Esophagus mucosa (tissue), 1 donor: ENCODE results near the gene GNA12. TPM values are rescaled to one million over a fixed set of nuclear protein-coding genes. Genes with fewer than 3 reads are reported as not detected.

Experiments used
- ATAC-seq: fragments of 200-7000 bp; cut with Tn5 transposase; one replicate; pipeline ENCODE4 v1.9.1; 2020
- total RNA-seq: library from RNA; stranded (reverse); gene quantifications from one replicate; pipeline ENCODE4 v1.2.4, GENCODE V29; 2023
- donor health status: DM: yes; HTN: yes; CAD: no.

The GNA12 gene
- total RNA-seq, 1 donor from 2014 or later: 7.5 TPM

DNA sequence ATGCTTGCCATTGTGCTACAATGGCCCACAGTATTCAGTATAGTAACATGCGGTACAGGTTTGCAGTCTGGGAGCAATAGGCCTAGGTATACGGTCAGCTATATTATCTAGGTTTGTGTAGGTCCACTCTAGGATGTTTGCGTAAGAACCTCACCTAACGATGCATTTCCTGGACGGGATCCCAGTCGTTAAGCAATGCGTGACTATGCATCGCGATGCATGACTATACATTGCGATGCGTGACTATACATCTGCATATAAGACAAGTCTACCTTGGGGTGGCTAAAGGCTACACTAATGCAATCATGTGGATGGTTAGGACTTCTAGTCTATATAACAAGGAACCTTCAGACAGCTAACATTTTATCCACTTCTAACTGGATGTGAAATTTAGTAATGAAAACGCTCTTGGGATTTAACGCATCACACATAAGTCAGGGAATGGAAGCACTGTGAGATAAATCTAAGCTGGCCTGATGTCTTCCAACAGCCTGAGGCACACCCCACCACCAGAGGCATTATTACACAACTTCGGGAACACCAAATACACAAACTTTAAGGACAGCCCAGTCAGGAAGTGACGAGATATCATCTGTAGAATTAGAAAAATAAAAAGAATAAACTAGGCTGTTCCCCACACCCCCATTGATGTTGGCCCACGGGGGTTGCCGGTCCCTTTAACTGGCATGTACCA lies 9.2 kb downstream of the GNA12 start:
- peak; percentile 22 for ATAC-seq

- ATAC-seq: no peak
Observed at GRCh38 chr7:2833083-2833910, 10.8 kb downstream of the GNA12 start.

DNA sequence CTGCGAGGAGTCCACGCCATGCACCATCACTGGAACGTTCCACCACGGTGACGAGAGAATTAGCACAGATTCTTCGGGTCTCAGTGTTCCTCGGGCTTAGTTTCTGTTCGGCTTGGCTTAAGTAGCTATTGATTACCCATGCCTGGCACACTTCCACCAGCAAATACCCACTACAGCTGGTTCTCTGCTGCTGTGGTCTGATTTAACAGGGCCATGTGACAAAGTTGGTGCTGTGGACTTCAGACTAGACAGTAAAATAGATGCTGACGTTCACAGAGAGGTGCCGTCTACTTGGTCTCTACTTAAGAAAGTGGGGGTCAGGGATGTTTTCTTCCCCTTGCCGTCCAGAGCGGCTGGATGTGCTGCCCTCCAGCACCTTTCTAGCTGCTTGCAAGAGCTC lies 11.6 kb downstream of the GNA12 start:
- no peak for ATAC-seq

DNA sequence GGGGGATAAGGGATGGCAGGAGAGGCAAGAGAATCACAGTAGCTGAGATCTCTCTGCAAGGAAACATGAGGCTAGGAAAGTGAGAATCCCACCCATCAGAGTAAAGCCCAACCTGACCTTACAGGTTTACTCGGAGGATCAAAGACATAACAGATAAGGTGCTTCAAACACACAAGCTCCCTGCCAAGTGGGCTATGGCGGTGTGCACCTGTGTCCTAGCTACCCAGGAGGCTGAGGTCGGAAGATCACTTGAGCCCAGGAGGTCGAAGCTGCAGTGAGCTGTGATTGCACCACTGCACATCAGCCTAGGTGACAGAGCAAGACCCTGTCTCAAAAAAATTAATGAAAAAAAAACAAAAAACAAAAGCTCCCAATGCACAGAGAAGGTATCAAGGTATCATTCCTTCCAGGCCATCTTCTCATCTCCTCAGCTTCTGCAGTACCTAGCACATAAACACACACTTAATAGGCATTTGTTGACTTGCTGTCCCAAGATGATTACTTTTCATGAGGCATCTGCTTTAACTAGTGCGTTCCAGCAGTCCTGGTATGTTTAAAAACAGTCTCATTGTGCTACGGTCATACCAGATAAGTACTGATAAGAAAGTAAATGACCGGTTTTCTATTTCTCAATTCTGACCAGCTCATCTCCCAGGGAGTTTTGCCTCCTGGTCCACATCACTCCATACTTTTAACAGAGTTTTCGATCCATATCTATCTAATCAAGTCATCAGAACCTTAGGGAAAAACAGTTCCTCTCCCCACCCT lies 13.3 kb downstream of the GNA12 start:
- ATAC-seq: no peak

DNA sequence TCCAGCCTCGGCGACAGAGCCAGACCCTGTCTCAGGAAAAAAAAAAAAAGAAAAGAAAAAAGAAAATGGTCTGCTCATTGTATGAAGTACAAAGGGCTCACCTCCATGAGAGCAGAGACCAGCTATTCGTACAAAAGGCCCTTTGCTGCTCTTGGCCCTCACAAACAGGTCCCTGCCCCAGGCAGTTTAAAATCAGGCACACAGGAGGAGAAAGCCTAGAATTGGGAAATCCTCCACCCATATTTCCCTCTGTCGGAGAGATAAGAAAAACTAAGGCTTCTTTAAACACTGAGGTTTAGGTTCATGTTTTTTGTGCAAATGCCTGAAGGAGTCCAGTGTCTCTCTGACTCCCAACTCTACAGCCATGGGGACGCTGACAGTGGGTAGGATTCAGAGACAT lies 15.1 kb downstream of the GNA12 start:
- ATAC-seq: no peak

DNA sequence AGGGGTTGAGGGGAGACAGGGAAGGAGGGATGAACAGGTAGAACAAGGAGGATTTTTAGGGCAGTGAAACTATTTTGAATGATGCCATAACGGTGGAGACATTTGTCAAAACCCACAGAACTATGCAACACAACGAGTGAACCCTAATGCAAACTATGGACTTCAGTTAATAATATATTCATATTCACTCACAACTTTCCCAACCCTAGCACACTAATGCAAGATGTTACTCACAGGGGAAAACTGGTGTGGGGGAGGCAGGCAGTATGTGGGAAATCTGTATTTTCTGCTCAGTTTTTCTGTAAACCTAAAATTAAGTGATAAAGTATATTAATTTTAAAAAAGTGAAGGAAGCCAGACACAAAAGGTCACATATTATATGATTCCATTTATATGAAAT lies 17.3 kb downstream of the GNA12 start:
- ATAC-seq: no peak

DNA sequence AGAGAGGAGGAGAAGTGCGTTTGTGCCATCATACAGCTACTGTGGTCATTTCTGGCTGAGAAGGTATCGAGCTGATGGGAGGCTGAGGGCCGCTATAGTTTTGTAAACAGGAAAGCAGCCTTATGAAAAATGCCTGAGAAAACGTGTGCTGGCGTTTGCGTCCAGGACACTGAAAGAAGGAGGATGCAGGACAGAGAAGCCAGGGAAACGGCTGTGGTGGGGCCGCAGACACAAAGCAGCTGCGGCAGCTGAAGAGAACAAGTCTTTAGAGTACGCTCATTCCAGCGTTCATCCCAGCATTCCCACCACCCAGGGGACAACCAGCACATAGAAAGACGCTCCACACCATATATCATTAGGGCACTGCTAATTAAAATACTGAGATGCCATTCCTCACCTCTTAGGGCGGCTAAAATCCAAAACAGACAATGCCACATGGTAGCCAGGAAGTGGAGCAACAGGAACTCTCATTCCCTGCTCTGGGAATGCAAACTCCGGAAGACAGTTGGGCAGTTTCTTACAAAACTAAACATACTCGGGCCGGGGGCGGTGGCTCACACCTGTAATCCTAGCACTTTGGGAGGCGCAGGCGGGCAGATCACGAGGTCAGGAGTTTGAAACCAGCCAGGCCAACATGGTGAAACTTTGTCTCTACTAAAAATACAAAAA lies 18.4 kb downstream of the GNA12 start:
- ATAC-seq: no peak

GRCh38 chr7:2824678-2825461 lies 19.2 kb downstream of the GNA12 start:
- no peak for ATAC-seq

DNA sequence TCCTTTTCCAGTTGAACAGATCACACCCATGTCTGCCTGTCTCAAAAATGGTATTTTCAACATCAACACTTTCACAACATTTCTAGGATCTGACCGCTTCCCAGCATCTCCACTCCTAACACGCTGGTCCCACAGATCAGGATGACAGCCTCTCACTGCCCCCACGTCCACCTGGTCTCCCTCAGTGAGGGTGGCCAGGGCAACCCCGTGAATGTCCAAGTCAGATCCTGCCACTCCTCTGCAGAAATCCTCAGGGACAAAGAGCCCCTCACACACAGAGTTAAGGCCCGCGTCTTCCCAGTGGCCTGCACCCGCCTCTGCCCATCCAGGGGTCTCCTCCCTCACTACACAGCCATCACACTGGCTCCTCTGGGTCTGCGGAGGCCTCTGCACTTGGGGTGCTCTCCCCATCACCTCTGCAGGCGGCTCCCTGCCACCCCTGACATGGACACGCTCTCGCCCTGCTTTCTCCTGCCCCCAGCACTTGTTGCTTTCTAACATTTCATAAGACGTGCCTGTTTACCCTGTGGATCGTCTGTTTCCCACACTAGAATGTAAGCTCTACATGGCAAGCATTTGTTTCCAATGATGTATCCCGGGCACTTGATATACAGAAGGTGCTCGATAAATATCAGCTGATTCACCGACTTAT lies 20.0 kb downstream of the GNA12 start:
- no peak for ATAC-seq

- ATAC-seq: no peak
Observed at GRCh38 chr7:2823130-2823529, 21.0 kb downstream of the GNA12 start.

DNA sequence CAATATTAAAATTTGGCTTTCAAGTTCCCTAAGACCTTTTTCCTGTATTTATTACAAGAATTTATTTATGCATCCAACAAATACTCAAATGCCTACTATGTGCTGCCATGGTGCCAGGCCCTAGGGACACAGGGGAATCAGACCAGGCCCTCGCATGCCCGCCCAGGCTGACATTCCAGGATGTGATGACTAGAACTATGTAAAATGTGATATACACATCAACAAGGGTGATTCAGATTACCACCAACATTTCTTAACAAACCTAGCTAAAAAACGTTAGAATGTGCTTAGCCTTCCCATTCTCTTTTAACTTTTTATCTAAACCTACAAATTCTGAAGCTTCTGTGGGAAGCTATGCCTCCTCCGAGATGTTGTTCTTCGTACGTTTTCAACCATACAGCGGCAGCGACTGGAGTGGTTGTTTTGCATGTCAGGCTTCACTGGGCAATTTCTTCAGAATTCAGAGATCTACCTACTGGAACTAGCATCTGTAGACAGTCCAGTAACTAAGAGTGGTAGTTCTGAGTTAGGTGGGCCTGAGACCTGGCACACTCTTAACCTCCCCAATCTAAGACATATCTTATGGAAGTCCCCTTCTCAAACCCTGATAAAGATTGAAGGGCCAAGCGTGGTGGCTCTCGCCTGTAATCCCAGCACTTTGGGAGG lies 22.1 kb downstream of the GNA12 start:
- ATAC-seq: no peak

GRCh38 chr7:2821161-2821841 lies 22.8 kb downstream of the GNA12 start:
- peak; percentile 74 for ATAC-seq

DNA sequence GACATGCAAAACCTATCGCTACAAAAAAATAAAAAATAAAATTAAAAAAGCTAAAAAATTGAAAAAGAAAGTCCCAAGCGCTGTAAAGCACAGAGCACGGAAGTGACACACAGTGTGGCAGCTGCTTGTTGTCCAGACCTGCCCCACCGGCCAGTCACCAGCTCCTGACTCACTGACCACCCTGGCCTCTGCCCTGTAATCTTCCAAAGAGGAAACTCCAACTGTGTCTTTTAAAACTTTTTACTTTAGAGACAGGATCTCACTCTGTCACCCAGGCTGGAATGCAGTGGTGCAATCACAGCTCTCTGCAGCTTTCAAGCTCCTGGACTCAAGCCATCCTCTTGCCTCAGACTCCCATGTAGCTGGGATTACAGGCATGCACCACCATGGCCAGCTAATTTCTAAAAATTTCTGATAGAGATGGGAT lies 23.6 kb downstream of the GNA12 start:
- ATAC-seq: peak; percentile 47

- ATAC-seq: no peak
Observed at GRCh38 chr7:2819954-2820397, 24.1 kb downstream of the GNA12 start.

- no peak for ATAC-seq
Observed at GRCh38 chr7:2819161-2819953, 24.8 kb downstream of the GNA12 start.

DNA sequence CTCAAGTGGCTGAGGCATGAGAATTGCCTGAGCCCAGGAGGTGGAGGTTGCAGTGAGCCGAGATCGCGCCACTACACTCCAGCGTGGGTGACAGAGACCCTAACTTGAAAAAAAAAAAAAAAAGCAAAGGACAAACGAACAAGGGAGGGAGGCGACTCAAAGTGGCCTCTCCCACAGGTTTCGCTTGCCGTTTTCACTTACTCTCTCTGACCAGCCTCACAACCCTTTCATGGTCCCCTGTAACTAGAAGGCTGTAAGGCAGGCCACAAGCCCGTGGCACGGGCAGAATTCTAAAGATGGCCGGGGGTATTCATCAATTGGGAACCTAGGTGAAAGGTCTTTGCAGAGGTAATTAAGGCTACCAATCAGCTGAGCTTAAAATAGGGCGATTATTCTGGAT lies 25.5 kb downstream of the GNA12 start:
- ATAC-seq: no peak

DNA sequence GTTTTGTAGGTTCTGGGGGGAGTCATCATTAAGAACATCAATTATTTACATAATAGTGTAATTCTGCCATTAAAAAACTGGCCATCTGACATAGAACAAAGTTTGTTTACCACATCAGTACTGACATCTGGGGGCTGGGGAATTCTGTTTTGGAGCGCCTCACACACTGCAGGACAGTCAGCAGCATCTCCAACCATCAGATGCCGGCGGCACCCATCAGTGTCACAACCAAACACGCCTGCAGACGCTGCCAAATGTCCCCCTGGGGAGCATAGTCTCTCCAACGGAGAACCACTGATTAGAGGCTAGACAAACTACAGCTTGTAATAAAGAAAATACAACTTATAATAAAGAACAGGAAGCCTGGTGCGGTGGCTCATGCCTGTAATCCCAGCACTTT lies 26.0 kb downstream of the GNA12 start:
- no peak for ATAC-seq

- ATAC-seq: no peak
Observed at GRCh38 chr7:2817456-2817855, 26.7 kb downstream of the GNA12 start.

DNA sequence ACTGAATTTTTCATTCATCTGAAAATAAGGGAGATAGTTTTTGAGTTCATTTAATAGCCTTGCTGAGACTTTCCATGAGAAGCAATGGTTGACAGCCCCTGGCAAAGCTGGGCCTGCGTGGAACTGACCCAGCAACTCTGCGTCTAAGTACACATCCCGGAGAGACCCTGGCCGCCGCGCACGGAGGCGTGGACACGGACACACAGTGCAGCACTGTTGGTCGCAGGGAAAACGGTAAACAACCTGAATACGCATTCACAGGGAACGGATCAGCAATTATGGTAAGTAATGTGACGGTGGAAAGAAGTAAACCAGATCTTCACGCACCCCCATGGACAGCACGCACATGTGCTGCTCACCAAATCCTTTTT lies 28.2 kb downstream of the GNA12 start:
- no peak for ATAC-seq
